Hepatocyte (in vitro differentiated cells): ENCODE results near the gene SAMD4A.

Experiments
- CTCF ChIP-seq: fragments of 200-600 bp; sonication (generic); IDR thresholded peaks from 2 replicates; pipeline ENCODE4 v1.5.1; 2016; ENCODE audit warnings: antibody characterized with exemption, mild to moderate bottlenecking; ENCODE audit not compliant: poor library complexity
- EZH2 ChIP-seq: fragments of 200-600 bp; sonication (generic); IDR thresholded peaks from 2 replicates; pipeline ENCODE4 v1.6.1; 2016; ENCODE audit warnings: antibody characterized with exemption, mild to moderate bottlenecking, borderline replicate concordance

- no peak for TF ChIP-seq CTCF
- TF ChIP-seq EZH2, result no peak
Measured at GRCh38 chr14:54704768-54705167, 137.8 kb downstream of the SAMD4A start.
